Measurements from ENCODE around the gene GPAM.

DNA sequence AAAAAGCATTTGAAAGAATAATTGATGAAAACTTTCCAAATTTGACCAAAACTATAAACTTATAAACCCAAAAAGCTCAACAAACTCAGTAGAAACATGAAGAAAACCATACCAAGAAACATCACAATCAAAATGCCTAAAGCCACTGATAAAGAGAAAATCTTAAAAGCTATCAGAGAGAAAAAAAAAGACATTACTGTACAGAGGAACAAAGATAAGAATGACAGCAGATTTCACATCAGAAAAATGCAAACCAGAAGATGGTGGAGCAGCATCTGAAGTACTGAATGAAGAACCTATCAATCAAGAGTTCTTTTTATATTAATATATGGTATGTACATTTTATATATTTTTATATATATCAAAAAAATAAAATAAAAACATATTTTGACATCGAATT lies 2.4 kb upstream of the GPAM start:
- no peak for TF ChIP-seq EZH2phosphoT487 (IDR thresholded peaks at IDR 0.05; ENCODE audit: insufficient read depth, low read depth)
- no peak for TF ChIP-seq EZH2 (IDR thresholded peaks at IDR 0.05; ENCODE audit: insufficient read depth, poor library complexity, severe bottlenecking)

Data from GM23248 (cell line).